ENCODE measurements around the gene LDLRAD3. TPM values are rescaled to one million over a fixed set of nuclear protein-coding genes. Genes with fewer than 3 reads are reported as not detected.

Gene LDLRAD3
- polyA plus RNA-seq, 1 donor (not counting 4 experiments of a cell fraction or from before 2014, with no cell fraction given): 13.1 TPM

- Histone ChIP-seq H3K4me3 (ENCODE audit: control insufficient read depth in 2 of 3, extremely low read depth in 1 of 3, insufficient read depth in 2 of 3, low read depth in 1 of 3, low read length in 3 of 3) (no peak overlapping the region), H4K20me1 (ENCODE audit: control insufficient read depth, extremely low read depth, insufficient read depth, low read length) (no peaks in the 10 kb centered on the region), H3K4me2 (ENCODE audit: control insufficient read depth, extremely low read depth, insufficient read depth, low read depth, low read length) (no peak overlapping the region), H3K9ac (ENCODE audit: control insufficient read depth, extremely low read depth, insufficient read depth, low read length) (no peak overlapping the region), H3K36me3 (ENCODE audit: control insufficient read depth in 2 of 2, extremely low read depth in 1 of 2, insufficient read depth in 2 of 2, low read length in 2 of 2) (no peaks in the 10 kb centered on the region), H3K27me3 (ENCODE audit: control insufficient read depth, extremely low read depth, insufficient read depth, low read length) (no peaks in the 10 kb centered on the region), H2AFZ (ENCODE audit: control insufficient read depth, low read length) (no peak overlapping the region), H3K9me1 (ENCODE audit: control insufficient read depth, extremely low read depth, insufficient read depth, low read length) (no peaks in the 10 kb centered on the region), H3K9me3 (ENCODE audit: control insufficient read depth, low read depth, low read length) (peaks cover 3% of the 10 kb centered on the region), H3K79me2 (ENCODE audit: control insufficient read depth, insufficient read depth, low read length) (no peaks in the 10 kb centered on the region), H3K27ac (ENCODE audit: control insufficient read depth, insufficient read depth, low read length) (no peak overlapping the region), H3K4me1 (ENCODE audit: control insufficient read depth, extremely low read depth, insufficient read depth, low read length) (peaks cover 24% of the 10 kb centered on the region)
- DNase-seq (ENCODE audit: low read depth, low spot score) (no peak), FAIRE-seq (no peak)
- dilution Hi-C loops (cut with MboI; ENCODE audit: extremely low pct_ligation_motif_present, low sequenced_read_pairs): no loop called here
- TF ChIP-seq CTCF (optimal IDR thresholded peaks at IDR 0.05 in 1 of 3, IDR thresholded peaks at IDR 0.05 in 1 of 3, conservative IDR thresholded peaks at IDR 0.05 in 1 of 3; ENCODE audit: extremely low read depth in 1 of 3, insufficient read depth in 2 of 3, low read length in 3 of 3) (no peak), EZH2 (IDR thresholded peaks at IDR 0.05; ENCODE audit: low read length) (no peak)
These were observed 8.9 kb upstream of the LDLRAD3 start for GRCh38 chr11:35934981-35935380.

GRCh38 chr11:35935390-35935789 is 8.5 kb upstream of the LDLRAD3 start:
- Histone ChIP-seq H3K9me3 (ENCODE audit: control insufficient read depth, low read depth, low read length) (peaks cover 3% of the 10 kb centered on the region), H3K36me3 (ENCODE audit: control insufficient read depth in 2 of 2, extremely low read depth in 1 of 2, insufficient read depth in 2 of 2, low read length in 2 of 2) (no peaks in the 10 kb centered on the region), H3K9me1 (ENCODE audit: control insufficient read depth, extremely low read depth, insufficient read depth, low read length) (no peaks in the 10 kb centered on the region), H3K9ac (ENCODE audit: control insufficient read depth, extremely low read depth, insufficient read depth, low read length) (no peak overlapping the region), H4K20me1 (ENCODE audit: control insufficient read depth, extremely low read depth, insufficient read depth, low read length) (no peaks in the 10 kb centered on the region), H3K79me2 (ENCODE audit: control insufficient read depth, insufficient read depth, low read length) (no peaks in the 10 kb centered on the region), H3K4me1 (ENCODE audit: control insufficient read depth, extremely low read depth, insufficient read depth, low read length) (peaks cover 20% of the 10 kb centered on the region), H2AFZ (ENCODE audit: control insufficient read depth, low read length) (no peak overlapping the region), H3K4me2 (ENCODE audit: control insufficient read depth, extremely low read depth, insufficient read depth, low read depth, low read length) (no peak overlapping the region), H3K27me3 (ENCODE audit: control insufficient read depth, extremely low read depth, insufficient read depth, low read length) (no peaks in the 10 kb centered on the region), H3K27ac (ENCODE audit: control insufficient read depth, insufficient read depth, low read length) (no peak overlapping the region), H3K4me3 (ENCODE audit: control insufficient read depth in 2 of 3, extremely low read depth in 1 of 3, insufficient read depth in 2 of 3, low read depth in 1 of 3, low read length in 3 of 3) (no peak overlapping the region)
- FAIRE-seq (no peak), DNase-seq (ENCODE audit: low read depth, low spot score) (no peak)
- dilution Hi-C loops (cut with MboI; ENCODE audit: extremely low pct_ligation_motif_present, low sequenced_read_pairs): no loop called here
- TF ChIP-seq CTCF (optimal IDR thresholded peaks at IDR 0.05 in 1 of 3, IDR thresholded peaks at IDR 0.05 in 1 of 3, conservative IDR thresholded peaks at IDR 0.05 in 1 of 3; ENCODE audit: extremely low read depth in 1 of 3, insufficient read depth in 2 of 3, low read length in 3 of 3): no peak
- TF ChIP-seq EZH2 (IDR thresholded peaks at IDR 0.05; ENCODE audit: low read length): no peak

Data from keratinocyte (primary cell).